K562 (cell line): ENCODE results near the gene TTLL3. TPM values are rescaled to one million over a fixed set of nuclear protein-coding genes. Genes with fewer than 3 reads are reported as not detected.

Source experiments
- ATAC-seq: fragments of 200-7000 bp; cut with Tn5 transposase; 3 replicates; pipeline ENCODE4 v1.9.1; 2020; ENCODE audit warnings: moderate library complexity
- BruUV-seq: library from RNA; stranded (reverse); fragments of 400-500 nt; replicated peaks from 2 replicates; lab custom pipeline; 2021; lab: Mats Ljungman, UMichigan
- CTCF ChIA-PET: fragments of 300-600 bp; formaldehyde crosslinking; extraction: SDS; loops from one replicate; lab custom pipeline; 2021; ENCODE audit warnings: low intra/inter-chr PET ratio; lab: Yijun Ruan, JAX
- POLR2A ChIA-PET: fragments of 300-600, 350-650 bp; sonication (Branson Sonifier 250); formaldehyde crosslinking; extraction: SDS; loops from one replicate; lab custom pipeline; 2021; ENCODE audit warnings: antibody characterized with exemption, inconsistent platforms; lab: Yijun Ruan, JAX
- DNase-seq, 4 experiments: peaks; one replicate each; pipeline versions ENCODE4 v3.0.0 to v3.0.0-alpha.2; 2011 to 2018; ENCODE audit warnings: low spot score in 3 of 4, mixed read lengths in 3 of 4; ENCODE audit errors: extremely low read depth in 1 of 4
- FAIRE-seq: peaks from 2 replicates; lab custom pipeline; 2011; peaks lifted over from hg19 to GRCh38; lab: Jason Lieb, UNC
- H2AFZ ChIP-seq: 2 replicates; pipeline ENCODE4 v1.6.0; 2011; ENCODE audit warnings: low read depth, low read length, control low read depth, inconsistent platforms
- H3K27ac ChIP-seq: fragments of 200-600 bp; 3 replicates; pipeline ENCODE4 v1.8.0; 2011; ENCODE audit warnings: low read depth, mild to moderate bottlenecking, control low read depth, inconsistent platforms, low read length, moderate library complexity, mixed read lengths; ENCODE audit errors: extremely low read depth
- H3K27me3 ChIP-seq, 2 experiments: fragments of 300-600 bp in 1 of 2; 2 replicates in 1 of 2; 3 replicates in 1 of 2; pipeline versions ENCODE4 v1.6.0 to v1.8.0; 2011; ENCODE audit warnings: inconsistent platforms in 2 of 2, low read length in 2 of 2, mild to moderate bottlenecking in 1 of 2, mixed read lengths in 1 of 2, moderate library complexity in 1 of 2; ENCODE audit not compliant: control insufficient read depth in 2 of 2, insufficient read depth in 2 of 2
- H3K36me3 ChIP-seq: fragments of 300-600 bp; 3 replicates; pipeline ENCODE4 v1.8.0; 2011; ENCODE audit warnings: mild to moderate bottlenecking, low read length, inconsistent platforms; ENCODE audit not compliant: control insufficient read depth, insufficient read depth
- H3K4me1 ChIP-seq, 2 experiments: fragments of 200-600 bp in 1 of 2; replicated peaks in 1 of 2; 2 replicates in 1 of 2; 3 replicates in 1 of 2; pipeline versions ENCODE4 v1.5.1 to v1.8.0; 2011; ENCODE audit warnings: inconsistent platforms in 2 of 2, low read length in 2 of 2, mild to moderate bottlenecking in 1 of 2, mixed read lengths in 1 of 2, moderate library complexity in 1 of 2; ENCODE audit not compliant: control insufficient read depth in 2 of 2, insufficient read depth in 2 of 2
- H3K4me2 ChIP-seq: 2 replicates; pipeline ENCODE4 v1.6.1; 2011; ENCODE audit warnings: low read length, control low read depth, inconsistent platforms, mixed read lengths; ENCODE audit not compliant: insufficient read depth
- H3K4me3 ChIP-seq: fragments of 200-600 bp; sonication (generic), shearing (Covaris generic); 2 replicates; pipeline ENCODE4 v1.5.1; 2016; ENCODE audit warnings: control low read depth, inconsistent platforms
- H3K79me2 ChIP-seq: fragments of 200-600 bp; 3 replicates; pipeline ENCODE4 v1.8.0; 2011; ENCODE audit warnings: low read length, inconsistent platforms; ENCODE audit not compliant: control insufficient read depth, insufficient read depth
- H3K9ac ChIP-seq, 2 experiments: 2 replicates each; pipeline versions ENCODE4 v1.6.0 to v1.6.1; 2011; ENCODE audit warnings: low read depth in 2 of 2, low read length in 2 of 2, control low read depth in 1 of 2, inconsistent platforms in 1 of 2, mild to moderate bottlenecking in 1 of 2, mixed read lengths in 1 of 2; ENCODE audit not compliant: insufficient read depth in 1 of 2
- H3K9me1 ChIP-seq: one replicate; pipeline ENCODE4 v1.6.0; 2011; ENCODE audit warnings: inconsistent platforms, mild to moderate bottlenecking, low read length, moderate library complexity; ENCODE audit not compliant: control insufficient read depth, insufficient read depth
- H3K9me3 ChIP-seq: replicated peaks from 2 replicates; pipeline ENCODE4 v1.5.1; 2011; ENCODE audit warnings: low read depth, low read length, inconsistent platforms; ENCODE audit not compliant: control insufficient read depth, insufficient read depth
- H4K20me1 ChIP-seq: replicated peaks from 2 replicates; pipeline ENCODE4 v1.6.1; 2011; ENCODE audit warnings: low read length, inconsistent platforms, mixed read lengths; ENCODE audit not compliant: control insufficient read depth, insufficient read depth
- PML ChIP-seq: IDR thresholded peaks from 2 replicates; pipeline ENCODE4 v1.6.1; 2012; ENCODE audit warnings: low read length, inconsistent platforms
- POLR2AphosphoS5 ChIP-seq: IDR thresholded peaks from 2 replicates; pipeline ENCODE4 v1.6.1; 2011; ENCODE audit warnings: mild to moderate bottlenecking, low read depth, low read length, moderate library complexity; ENCODE audit not compliant: control insufficient read depth, insufficient read depth
- ZNF121 ChIP-seq: sonication (generic); formaldehyde crosslinking; conservative IDR thresholded peaks from 2 replicates; pipeline ENCODE4 v1.8.0; 2022; ENCODE audit warnings: missing genetic modification reagents
- ZNF175 ChIP-seq: fragments of 200-800 bp; sonication (Bioruptor generic); IDR thresholded peaks from 2 replicates; pipeline ENCODE4 v1.6.1; 2016; ENCODE audit warnings: low read depth, mild to moderate bottlenecking, missing genetic modification characterization, missing compliant biosample characterization
- ZNF639 ChIP-seq, 2 experiments: fragments of 200-800 bp in 1 of 2; sonication (Bioruptor generic) in 1 of 2; sonication (generic) in 1 of 2; formaldehyde crosslinking in 1 of 2; IDR thresholded peaks in 1 of 2; conservative IDR thresholded peaks in 1 of 2; 2 replicates each; pipeline versions ENCODE4 v1.5.0 to v1.6.1; 2016 to 2020; ENCODE audit warnings: missing compliant biosample characterization in 1 of 2, missing genetic modification characterization in 1 of 2, missing genetic modification reagents in 1 of 2
- WGBS: fragments of 100-300 bp; shearing (Covaris generic); methylation state at CpG from one replicate; pipeline ENCODE4 v1.1.6; 2016; ENCODE audit warnings: low coverage, mixed read lengths; ENCODE audit not compliant: insufficient coverage; ENCODE audit errors: missing lambda C conversion rate; 5-methylcytosine and 5-hydroxymethylcytosine counted together
- in situ Hi-C: fragments of 300-500 bp; cut with MboI; formaldehyde crosslinking; loops from 4 replicates; pipeline ENCODE4 v1.15.0; 2018; ENCODE audit warnings: inconsistent platforms, mixed read lengths
- intact Hi-C: fragments of 100-400 bp; cut with micrococcal nuclease; formaldehyde crosslinking; loops from 2 replicates; pipeline ENCODE4 v1.14.2; 2022
- polyA plus RNA-seq, 8 experiments: library from polyadenylated mRNA; depleted of rRNA in 4 of 8; stranded (reverse) in 5 of 8; unstranded in 3 of 8; fragments of >200 nt; fragmentation: Nextera tagmentation in 2 of 8; fragmentation: Illumina TruSeq in 1 of 8; extraction: Ambion mirVana in 2 of 8; extraction: Trizol in 1 of 8; gene quantifications; 2 replicates each; pipeline versions ENCODE4 v1.2.1 to v1.2.3, GENCODE V29; 2011 to 2014; ENCODE audit warnings: inconsistent platforms in 1 of 8, missing spikeins in 1 of 8
- total RNA-seq, 7 experiments: library from RNA; depleted of rRNA in 6 of 7; stranded (reverse); fragments of >200 nt in 6 of 7; fragmentation: Illumina TruSeq in 2 of 7; extraction: Trizol in 2 of 7; gene quantifications; 2 replicates each; pipeline versions ENCODE4 v1.2.1 to v1.2.3, GENCODE V29; 2011 to 2021; ENCODE audit warnings: low replicate concordance in 1 of 7

Gene TTLL3
- total and polyA plus RNA-seq, 9 of the 15 experiments (the other 6 are each of a cell fraction or from before 2014, with no cell fraction given) = 8.9 to 106 (median 33.2) TPM

DNA sequence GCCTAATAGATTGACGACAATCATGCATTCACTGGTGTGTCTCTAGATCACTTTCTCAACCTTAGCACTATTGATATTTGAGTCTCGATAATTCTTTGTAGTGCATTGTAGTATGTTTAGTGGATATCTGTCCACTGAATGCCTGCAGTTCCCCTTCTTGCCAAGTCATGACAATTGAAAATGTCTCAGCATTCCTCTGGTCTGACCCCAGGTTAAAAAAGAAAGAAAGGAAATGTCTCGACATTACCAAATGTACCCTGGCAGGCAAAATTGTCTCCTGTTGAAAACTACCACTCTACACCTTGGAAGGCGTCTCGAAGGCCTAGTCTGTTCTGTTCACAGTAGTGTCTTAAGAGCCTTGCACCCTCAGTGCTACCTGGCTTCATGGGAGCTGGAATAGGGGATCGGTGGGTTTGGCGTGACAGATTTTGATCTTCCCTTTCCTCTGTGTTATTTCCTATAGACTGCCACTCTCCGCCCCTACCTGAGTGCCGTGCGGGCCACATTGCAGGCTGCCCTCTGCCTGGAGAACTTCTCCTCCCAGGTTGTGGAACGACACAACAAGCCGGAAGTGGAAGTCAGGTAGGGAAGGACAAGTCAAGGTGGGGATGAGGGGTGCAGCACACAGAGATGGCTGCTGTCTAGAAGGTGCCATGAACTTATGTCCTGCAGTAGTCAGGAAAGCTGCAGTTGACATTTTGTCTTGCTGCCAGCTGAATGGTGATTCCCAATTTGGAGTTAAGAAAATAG lies 12.7 kb upstream of the TTLL3 start:
- POLR2A ChIA-PET = interaction anchor here (2.4 kb wide), 1 partner anchor 11 kb away, joined by 10 read pairs; no protein-coding TSS in a partner anchor
- WGBS = 95% methylated on average over 11 of the region's 12 CpGs
- peaks cover 3% of the 10 kb centered on the region; the same call in 1 of the 2 replicates for H4K20me1 ChIP-seq

More for the DNA sequence above, 12.7 kb upstream of the TTLL3 start:
- BruUV-seq = no TSS peak
- Histone ChIP-seq H2AFZ (no peak overlapping the region), H3K27me3 (no peaks in the 10 kb centered on the region), H3K4me1 (no peaks in the 10 kb centered on the region; a peak in 3 of 5 replicates), H3K27ac (no peak overlapping the region), H3K9me3 (no peaks in the 10 kb centered on the region), H3K9ac (peak overlapping the region in 1 of 2 experiments; percentile 23; a peak in 1 of 4 replicates), H3K4me3 (no peak overlapping the region), H3K79me2 (peaks cover 48% of the 10 kb centered on the region), H3K9me1 (peaks cover 3% of the 10 kb centered on the region), H3K36me3 (peaks cover 89% of the 10 kb centered on the region), H3K4me2 (no peak overlapping the region)
- TF ChIP-seq PML (peak; percentile 18; the same call in 1 of the 2 replicates), POLR2AphosphoS5 (peak; percentile 54; the same call in 1 of the 2 replicates), ZNF121 (CRISPR knock-in tag) (no peak), ZNF175 (no peak), ZNF639 (CRISPR knock-in tag; conservative IDR thresholded peaks at IDR 0.05 in 1 of 2, IDR thresholded peaks at IDR 0.05 in 1 of 2) (no peak)
- ATAC-seq (no peak), FAIRE-seq (no peak), DNase-seq (peak in 1 of 4 experiments; percentile 10)
- in situ Hi-C loops = no loop called here
- CTCF ChIA-PET = interaction anchor here (0.7 kb wide), 1 partner anchor 345 kb away, joined by 4 read pairs; no protein-coding TSS in a partner anchor
- intact Hi-C loops = loop anchor here (10.0 kb wide), 1 partner anchor 293 kb away; no protein-coding TSS in a partner anchor
